HCT116 (cell line): ENCODE measurements around the gene SAMD4A. TPM values are rescaled to one million over a fixed set of nuclear protein-coding genes. Genes with fewer than 3 reads are reported as not detected.

Experiments used
- ATAC-seq: fragments of 200-7000 bp; cut with Tn5 transposase; 2 replicates; pipeline ENCODE4 v1.9.1; 2020; ENCODE audit warnings: mild to moderate bottlenecking, moderate library complexity
- BruUV-seq: library from RNA; stranded (reverse); fragments of 400-500 nt; replicated peaks from 2 replicates; lab custom pipeline; 2021; lab: Mats Ljungman, UMichigan
- CTCF ChIA-PET: fragments of 300-600 bp; sonication (Branson Sonifier 250); formaldehyde crosslinking; loops from one replicate; lab custom pipeline; 2021; ENCODE audit warnings: antibody characterized with exemption; lab: Charles Lee
- POLR2A ChIA-PET: fragments of 300-600, 350-600 bp; sonication (Branson Sonifier 250); formaldehyde crosslinking; loops from one replicate; lab custom pipeline; 2021; ENCODE audit warnings: antibody characterized with exemption; lab: Charles Lee
- RAD21 ChIA-PET, 2 experiments: fragments of 300-600 bp; sonication (Branson Sonifier 250); formaldehyde crosslinking; loops; one replicate each; lab custom pipeline; 2023; ENCODE audit warnings: low total read pairs in 2 of 2; ENCODE audit not compliant: uncharacterized antibody in 2 of 2, unreplicated experiment in 2 of 2, low non-redundant PET in 1 of 2; lab: Charles Lee
- DNase-seq: peaks from one replicate; pipeline ENCODE4 v3.0.0-alpha.2; 2010; ENCODE audit warnings: low read depth, low spot score
- H2AFZ ChIP-seq: fragments of 200-600 bp; shearing (Covaris generic), sonication (generic); 2 replicates; pipeline ENCODE4 v1.6.1; 2017; ENCODE audit warnings: low read depth, mixed run types, mixed read lengths, antibody characterized with exemption, low read length; ENCODE audit not compliant: poor library complexity, severe bottlenecking
- H3K27ac ChIP-seq: 2 replicates; pipeline ENCODE4 v1.5.1; 2012; ENCODE audit warnings: low read depth, low read length
- H3K27me3 ChIP-seq: fragments of 200-600 bp; sonication (generic); 2 replicates; pipeline ENCODE4 v1.6.1; 2016; ENCODE audit warnings: mixed run types, low read length, mixed read lengths; ENCODE audit not compliant: insufficient read depth
- H3K36me3 ChIP-seq, 2 experiments: fragments of 200-500 bp in 1 of 2; fragments of 200-600 bp in 1 of 2; sonication (Bioruptor generic) in 1 of 2; sonication (generic) in 1 of 2; 2 replicates each; pipeline versions ENCODE4 v1.5.1 to v1.6.1; 2014 to 2016; ENCODE audit warnings: low read length in 2 of 2, inconsistent platforms in 1 of 2, mixed read lengths in 1 of 2, mixed run types in 1 of 2; ENCODE audit not compliant: insufficient read depth in 2 of 2, control insufficient read depth in 1 of 2
- H3K4me1 ChIP-seq, 2 experiments: fragments of 200-600 bp in 1 of 2; sonication (generic) in 1 of 2; 2 replicates each; pipeline versions ENCODE4 v1.5.1 to v1.6.1; 2012 to 2017; ENCODE audit warnings: low read length in 2 of 2, inconsistent platforms in 1 of 2, mild to moderate bottlenecking in 1 of 2, mixed read lengths in 1 of 2, mixed run types in 1 of 2, moderate library complexity in 1 of 2; ENCODE audit not compliant: insufficient read depth in 2 of 2, control insufficient read depth in 1 of 2
- H3K4me2 ChIP-seq: fragments of 200-600 bp; sonication (generic); 2 replicates; pipeline ENCODE4 v1.6.1; 2017; ENCODE audit warnings: mixed run types, low read length, mixed read lengths
- H3K4me3 ChIP-seq, 2 experiments: fragments of 200-600 bp in 1 of 2; sonication (generic) in 1 of 2; replicated peaks in 1 of 2; 2 replicates each; pipeline ENCODE4 v1.5.1; 2011 to 2016; ENCODE audit warnings: low read length in 2 of 2, control low read depth in 1 of 2, low read depth in 1 of 2, mild to moderate bottlenecking in 1 of 2, mixed read lengths in 1 of 2, mixed run types in 1 of 2
- H3K79me2 ChIP-seq: fragments of 200-600 bp; sonication (generic); 2 replicates; pipeline ENCODE4 v1.6.1; 2017; ENCODE audit warnings: mild to moderate bottlenecking, mixed run types, low read length, moderate library complexity, mixed read lengths; ENCODE audit not compliant: insufficient read depth
- H3K9ac ChIP-seq: fragments of 200-600 bp; sonication (generic); 2 replicates; pipeline ENCODE4 v1.6.1; 2016; ENCODE audit warnings: low read length, mixed read lengths
- H3K9me2 ChIP-seq: fragments of 200-600 bp; sonication (generic), shearing (Covaris generic); 2 replicates; pipeline ENCODE4 v1.6.1; 2017; ENCODE audit warnings: mixed run types, mild to moderate bottlenecking, moderate library complexity; ENCODE audit not compliant: insufficient read depth
- H3K9me3 ChIP-seq, 2 experiments: fragments of 200-500 bp in 1 of 2; fragments of 200-600 bp in 1 of 2; sonication (Bioruptor generic) in 1 of 2; sonication (generic) in 1 of 2; 2 replicates each; pipeline ENCODE4 v1.6.1; 2014 to 2017; ENCODE audit warnings: low read length in 2 of 2, mixed read lengths in 2 of 2, inconsistent platforms in 1 of 2, low read depth in 1 of 2, mild to moderate bottlenecking in 1 of 2, mixed run types in 1 of 2, moderate library complexity in 1 of 2; ENCODE audit not compliant: control insufficient read depth in 1 of 2, insufficient read depth in 1 of 2
- H4K20me1 ChIP-seq: fragments of 200-600 bp; sonication (generic), shearing (Covaris generic); 2 replicates; pipeline ENCODE4 v1.6.1; 2017; ENCODE audit warnings: mixed run types, mild to moderate bottlenecking, moderate library complexity; ENCODE audit not compliant: insufficient read depth
- CBX3 ChIP-seq: IDR thresholded peaks from 2 replicates; pipeline ENCODE4 v1.6.1; 2012; ENCODE audit warnings: low read depth
- CEBPB ChIP-seq: IDR thresholded peaks from 2 replicates; pipeline ENCODE4 v1.6.1; 2012; ENCODE audit warnings: low read depth
- ELF1 ChIP-seq: IDR thresholded peaks from 2 replicates; pipeline ENCODE4 v1.6.1; 2012; ENCODE audit warnings: low read depth, borderline replicate concordance
- EZH2 ChIP-seq: fragments of 200-600 bp; sonication (generic); IDR thresholded peaks from 2 replicates; pipeline ENCODE4 v1.6.1; 2017; ENCODE audit warnings: antibody characterized with exemption, mixed run types
- EZH2phosphoT487 ChIP-seq: fragments of 200-600 bp; IDR thresholded peaks from 2 replicates; pipeline ENCODE4 v1.6.1; 2018; ENCODE audit warnings: antibody characterized with exemption, borderline replicate concordance
- FOSL1 ChIP-seq: IDR thresholded peaks from 2 replicates; pipeline ENCODE4 v1.6.1; 2012; ENCODE audit warnings: low read depth
- JUND ChIP-seq: IDR thresholded peaks from 2 replicates; pipeline ENCODE4 v1.6.1; 2012
- MAX ChIP-seq: IDR thresholded peaks from 2 replicates; pipeline ENCODE4 v1.6.1; 2012
- POLR2A ChIP-seq: IDR thresholded peaks from 2 replicates; pipeline ENCODE4 v1.7.0; 2011; ENCODE audit warnings: borderline replicate concordance; ENCODE audit not compliant: insufficient read depth, insufficient read length; ENCODE audit errors: extremely low read depth
- POLR2AphosphoS5 ChIP-seq: IDR thresholded peaks from 2 replicates; pipeline ENCODE4 v1.6.1; 2011; ENCODE audit warnings: mild to moderate bottlenecking, low read depth, low read length, moderate library complexity
- RAD21 ChIP-seq: IDR thresholded peaks from 2 replicates; pipeline ENCODE4 v1.6.1; 2012; ENCODE audit warnings: low read depth, mild to moderate bottlenecking
- SIN3A ChIP-seq: IDR thresholded peaks from 2 replicates; pipeline ENCODE4 v1.6.1; 2012; ENCODE audit warnings: low read depth
- SP1 ChIP-seq: IDR thresholded peaks from 2 replicates; pipeline ENCODE4 v1.6.1; 2012; ENCODE audit warnings: low read depth
- TCF7L2 ChIP-seq: IDR thresholded peaks from 2 replicates; pipeline ENCODE4 v1.7.0; 2011; ENCODE audit warnings: borderline replicate concordance, inconsistent platforms; ENCODE audit not compliant: insufficient read depth, insufficient read length; ENCODE audit errors: extremely low read depth
- YY1 ChIP-seq: IDR thresholded peaks from 2 replicates; pipeline ENCODE4 v1.6.1; 2011; ENCODE audit warnings: low read length, low read depth, moderate library complexity, mild to moderate bottlenecking; ENCODE audit not compliant: insufficient replicate concordance; ENCODE audit errors: extremely low read depth
- ZBTB33 ChIP-seq: IDR thresholded peaks from 2 replicates; pipeline ENCODE4 v1.6.1; 2011; ENCODE audit warnings: mild to moderate bottlenecking, low read length, moderate library complexity; ENCODE audit not compliant: insufficient replicate concordance; ENCODE audit errors: extremely low read depth
- ZFX ChIP-seq: fragments of 450-650 bp; IDR thresholded peaks from 2 replicates; pipeline ENCODE4 v1.6.1; 2017
- ZNF274 ChIP-seq: fragments of 200-500 bp; sonication (Bioruptor generic); IDR thresholded peaks from 2 replicates; pipeline ENCODE4 v1.6.1; 2014; ENCODE audit warnings: mild to moderate bottlenecking, low read depth, low read length, inconsistent platforms
- intact Hi-C: fragments of 100-400 bp; cut with micrococcal nuclease; formaldehyde crosslinking; loops from 2 replicates; pipeline ENCODE4 v1.10.0; 2022
- total RNA-seq: library from RNA; stranded (reverse); gene quantifications from one replicate; pipeline ENCODE4 v1.2.1, GENCODE V29; 2021; ENCODE audit not compliant: unreplicated experiment
- TF ChIP-seq, protein P1 (sequence below), 3 experiments: fragments of 200-600 bp in 1 of 3; sonication (generic) in 1 of 3; IDR thresholded peaks in 2 of 3; conservative IDR thresholded peaks in 1 of 3; 2 replicates each; pipeline ENCODE4 v1.5.1; 2012 to 2017; ENCODE audit warnings: low read depth in 2 of 3, low read length in 2 of 3, antibody characterized with exemption in 1 of 3, borderline replicate concordance in 1 of 3, control low read depth in 1 of 3, mild to moderate bottlenecking in 1 of 3, mixed read lengths in 1 of 3, mixed run types in 1 of 3, moderate library complexity in 1 of 3; ENCODE audit not compliant: insufficient read depth in 1 of 3

Gene SAMD4A
- total RNA-seq, 1 experiment from 2014 or later = 9.0 TPM

DNA sequence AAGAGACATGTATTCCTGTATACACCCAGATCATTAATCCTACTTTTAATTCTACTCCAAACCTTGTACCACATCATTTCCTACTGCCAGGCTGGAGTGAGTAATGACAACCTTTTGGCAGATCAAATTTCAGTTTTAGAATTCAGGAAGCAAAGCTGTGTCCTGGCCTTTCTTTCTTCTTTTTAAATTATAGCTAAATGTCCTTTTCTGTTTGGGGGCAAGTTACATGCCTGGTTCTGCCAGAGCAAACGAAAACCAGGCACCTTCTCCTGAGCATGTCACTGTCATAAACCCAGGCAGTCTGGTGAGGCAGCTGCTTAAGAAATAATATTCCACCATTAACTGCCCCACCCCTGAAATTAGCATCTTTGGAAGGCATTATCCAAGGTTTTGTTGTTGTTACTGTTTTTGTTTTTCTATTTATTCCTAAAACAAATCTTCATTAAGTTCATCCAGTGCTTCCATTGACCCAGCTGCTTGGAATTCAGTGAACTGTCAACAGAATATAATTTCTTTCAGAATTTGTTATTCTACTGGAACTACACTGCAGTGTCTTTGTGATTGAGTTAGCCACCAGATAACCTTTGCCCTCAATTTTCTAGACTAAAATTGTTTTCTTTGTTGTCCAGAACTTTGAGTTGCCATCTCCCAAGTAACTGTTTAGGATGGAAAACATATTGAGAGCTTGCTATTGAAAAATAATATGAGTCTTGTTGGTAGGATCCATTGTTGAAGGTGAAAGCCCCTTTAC is 33.2 kb downstream of the SAMD4A start:
- H3K4me2 ChIP-seq = peak overlapping the region; percentile 6; the same call in 1 of the 2 replicates
- H2AFZ ChIP-seq = no peak overlapping the region
- no peaks in the 10 kb centered on the region for H3K36me3 ChIP-seq
- ChIA-PET POLR2A (no interaction called here), RAD21 (no interaction called here), CTCF (no interaction called here)
- H3K27me3 ChIP-seq = no peaks in the 10 kb centered on the region
- no peaks in the 10 kb centered on the region for H4K20me1 ChIP-seq
- H3K9ac ChIP-seq = no peak overlapping the region
- H3K9me3 ChIP-seq = no peaks in the 10 kb centered on the region
- no TSS peak for BruUV-seq
- no peak for DNase-seq
- H3K4me3 ChIP-seq = no peak overlapping the region
- H3K27ac ChIP-seq = no peak overlapping the region
- intact Hi-C loops = no loop called here
- ATAC-seq = no peak
- TF ChIP-seq, protein P1, sequence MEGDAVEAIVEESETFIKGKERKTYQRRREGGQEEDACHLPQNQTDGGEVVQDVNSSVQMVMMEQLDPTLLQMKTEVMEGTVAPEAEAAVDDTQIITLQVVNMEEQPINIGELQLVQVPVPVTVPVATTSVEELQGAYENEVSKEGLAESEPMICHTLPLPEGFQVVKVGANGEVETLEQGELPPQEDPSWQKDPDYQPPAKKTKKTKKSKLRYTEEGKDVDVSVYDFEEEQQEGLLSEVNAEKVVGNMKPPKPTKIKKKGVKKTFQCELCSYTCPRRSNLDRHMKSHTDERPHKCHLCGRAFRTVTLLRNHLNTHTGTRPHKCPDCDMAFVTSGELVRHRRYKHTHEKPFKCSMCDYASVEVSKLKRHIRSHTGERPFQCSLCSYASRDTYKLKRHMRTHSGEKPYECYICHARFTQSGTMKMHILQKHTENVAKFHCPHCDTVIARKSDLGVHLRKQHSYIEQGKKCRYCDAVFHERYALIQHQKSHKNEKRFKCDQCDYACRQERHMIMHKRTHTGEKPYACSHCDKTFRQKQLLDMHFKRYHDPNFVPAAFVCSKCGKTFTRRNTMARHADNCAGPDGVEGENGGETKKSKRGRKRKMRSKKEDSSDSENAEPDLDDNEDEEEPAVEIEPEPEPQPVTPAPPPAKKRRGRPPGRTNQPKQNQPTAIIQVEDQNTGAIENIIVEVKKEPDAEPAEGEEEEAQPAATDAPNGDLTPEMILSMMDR (IDR thresholded peaks at IDR 0.05 in 2 of 3, conservative IDR thresholded peaks at IDR 0.05 in 1 of 3; ENCODE audit: borderline replicate concordance in 1 of 3, insufficient read depth in 1 of 3, low read depth in 2 of 3, low read length in 2 of 3) = no peak
- no peak for TF ChIP-seq ZBTB33
- TF ChIP-seq JUND = no peak
- no peak for TF ChIP-seq POLR2AphosphoS5
- no peak for TF ChIP-seq EZH2phosphoT487
- TF ChIP-seq SIN3A = no peak
- TF ChIP-seq ZFX = no peak
- no peak for TF ChIP-seq POLR2A
- TF ChIP-seq CBX3 = no peak
- no peak for TF ChIP-seq TCF7L2
- TF ChIP-seq MAX = no peak
- TF ChIP-seq SP1 = no peak
- TF ChIP-seq YY1 = no peak
- no peak for TF ChIP-seq ZNF274
- no peak for TF ChIP-seq ELF1
- no peak for TF ChIP-seq RAD21
- TF ChIP-seq FOSL1 = no peak
- TF ChIP-seq CEBPB = no peak
- no peak for TF ChIP-seq EZH2
- peaks cover 2 to 22% of the 10 kb centered on the region in 2 experiments; a peak in 1 of 4 replicates for H3K4me1 ChIP-seq
- H3K9me2 ChIP-seq = no peaks in the 10 kb centered on the region
- no peaks in the 10 kb centered on the region; the same call in 1 of the 2 replicates for H3K79me2 ChIP-seq
